WERI-Rb-1 (cell line): ENCODE measurements around the gene MAML3.

Experiments used
- DNase-seq: peaks from one replicate; pipeline ENCODE4 v3.0.0-alpha.2; 2020
- H3K27ac ChIP-seq: fragments of 250-450 bp; sonication (Bioruptor Pico); 2 replicates; pipeline ENCODE4 v1.5.1; 2020; ENCODE audit warnings: mild to moderate bottlenecking, moderate library complexity
- H3K27me3 ChIP-seq: fragments of 250-450 bp; sonication (Bioruptor Pico); 2 replicates; pipeline ENCODE4 v1.5.1; 2021; ENCODE audit warnings: mild to moderate bottlenecking, low read depth, moderate library complexity; ENCODE audit not compliant: insufficient read depth, severe bottlenecking
- H3K36me3 ChIP-seq: fragments of 250-450 bp; sonication (Bioruptor Pico); 2 replicates; pipeline ENCODE4 v1.5.1; 2020; ENCODE audit warnings: mild to moderate bottlenecking, moderate library complexity
- H3K4me3 ChIP-seq: 2 replicates; pipeline ENCODE4 v1.5.1; 2011; ENCODE audit warnings: low read depth, mild to moderate bottlenecking, control low read depth, low read length
- H3K9me3 ChIP-seq: fragments of 250-450 bp; sonication (Bioruptor Pico); 2 replicates; pipeline ENCODE4 v1.5.1; 2021; ENCODE audit warnings: mild to moderate bottlenecking, moderate library complexity; ENCODE audit not compliant: severe bottlenecking
- CTCF ChIP-seq: IDR thresholded peaks from 2 replicates; pipeline ENCODE4 v1.5.1; 2011; ENCODE audit warnings: low read depth, mild to moderate bottlenecking, control low read depth, inconsistent platforms, low read length

The MAML3 gene

DNA sequence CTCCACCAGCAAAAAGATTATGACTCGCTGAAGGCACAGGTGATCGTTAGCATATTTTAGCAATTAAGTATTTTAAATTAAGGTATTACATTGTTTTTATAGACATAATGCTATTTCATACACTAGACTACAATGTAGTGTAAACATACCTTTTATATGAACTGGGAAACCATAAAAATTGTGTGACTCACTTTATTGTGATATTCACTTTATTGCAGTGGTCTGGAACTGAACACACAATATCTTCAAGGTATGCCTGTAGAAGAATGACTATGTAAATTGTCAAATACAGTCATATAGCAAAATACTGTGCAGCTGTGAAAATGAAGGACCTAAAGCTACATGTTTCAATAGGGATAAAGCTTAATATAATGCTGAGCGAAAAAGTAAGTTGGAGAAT is 26.6 kb upstream of the MAML3 start:
- Histone ChIP-seq H3K27ac (no peak overlapping the region), H3K4me3 (no peak overlapping the region), H3K27me3 (no peaks in the 10 kb centered on the region), H3K9me3 (no peaks in the 10 kb centered on the region), H3K36me3 (no peaks in the 10 kb centered on the region)
- DNase-seq: no peak
- no peak for TF ChIP-seq CTCF

- Histone ChIP-seq H3K9me3 (no peaks in the 10 kb centered on the region), H3K36me3 (no peaks in the 10 kb centered on the region), H3K27ac (no peak overlapping the region), H3K4me3 (no peak overlapping the region), H3K27me3 (no peaks in the 10 kb centered on the region)
- DNase-seq: no peak
- no peak for TF ChIP-seq CTCF
Measured at GRCh38 chr4:140176735-140177134, 22.8 kb upstream of the MAML3 start.

GRCh38 chr4:140174543-140174942 is 20.6 kb upstream of the MAML3 start:
- Histone ChIP-seq H3K27me3 (no peaks in the 10 kb centered on the region), H3K4me3 (no peak overlapping the region), H3K27ac (no peak overlapping the region), H3K9me3 (no peaks in the 10 kb centered on the region), H3K36me3 (no peaks in the 10 kb centered on the region)
- no peak for DNase-seq
- no peak for TF ChIP-seq CTCF

- Histone ChIP-seq H3K4me3 (no peak overlapping the region), H3K9me3 (no peaks in the 10 kb centered on the region), H3K36me3 (no peaks in the 10 kb centered on the region), H3K27me3 (no peaks in the 10 kb centered on the region), H3K27ac (no peak overlapping the region)
- no peak for DNase-seq
- TF ChIP-seq CTCF: no peak
Measured at GRCh38 chr4:140172960-140173359, 19.0 kb upstream of the MAML3 start.

- H3K4me3 ChIP-seq: no peak overlapping the region
- H3K27ac ChIP-seq: no peak overlapping the region
- no peaks in the 10 kb centered on the region for H3K27me3 ChIP-seq
- no peaks in the 10 kb centered on the region for H3K36me3 ChIP-seq
- DNase-seq: no peak
- TF ChIP-seq CTCF: no peak
- no peaks in the 10 kb centered on the region for H3K9me3 ChIP-seq
Measured at GRCh38 chr4:140170299-140170698, 16.3 kb upstream of the MAML3 start.

- Histone ChIP-seq H3K4me3 (no peak overlapping the region), H3K27me3 (no peaks in the 10 kb centered on the region), H3K36me3 (no peaks in the 10 kb centered on the region), H3K27ac (no peak overlapping the region), H3K9me3 (no peaks in the 10 kb centered on the region)
- no peak for TF ChIP-seq CTCF
- DNase-seq: no peak
Measured at GRCh38 chr4:140168936-140169335, 15.0 kb upstream of the MAML3 start.
